SK-N-SH (cell line): ENCODE data around the gene LMTK2. TPM values are rescaled to one million over a fixed set of nuclear protein-coding genes. Genes with fewer than 3 reads are reported as not detected.

Experiments
- CTCF ChIA-PET: fragments of 300-600, 350-600 bp; formaldehyde crosslinking; extraction: SDS; loops from one replicate; lab custom pipeline; 2021; lab: Yijun Ruan, JAX
- POLR2A ChIA-PET: fragments of 350-600 bp; sonication (Branson Sonifier 250); formaldehyde crosslinking; extraction: SDS; loops from one replicate; lab custom pipeline; 2020; ENCODE audit warnings: antibody characterized with exemption, inconsistent platforms; lab: Yijun Ruan, JAX
- DNase-seq: peaks from one replicate; pipeline ENCODE4 v3.0.0; 2012
- H2AFZ ChIP-seq: fragments of 200-600 bp; sonication (generic); 2 replicates; pipeline ENCODE4 v1.8.1; 2016; ENCODE audit warnings: antibody characterized with exemption, mild to moderate bottlenecking, low read depth
- H3F3A ChIP-seq: fragments of 200-600 bp; sonication (generic); replicated peaks from 2 replicates; pipeline ENCODE3; 2016; ENCODE audit warnings: antibody characterized with exemption, mild to moderate bottlenecking; ENCODE audit not compliant: insufficient read depth
- H3K27ac ChIP-seq, 2 experiments: fragments of 200-500 bp in 1 of 2; fragments of 200-600 bp in 1 of 2; sonication (Bioruptor generic) in 1 of 2; sonication (generic), shearing (Covaris generic) in 1 of 2; 2 replicates each; pipeline versions ENCODE4 v1.5.1 to v1.6.1; 2014 to 2016; ENCODE audit warnings: low read depth in 2 of 2, inconsistent platforms in 1 of 2, low read length in 1 of 2, mild to moderate bottlenecking in 1 of 2, mixed read lengths in 1 of 2
- H3K27me3 ChIP-seq: fragments of 200-600 bp; sonication (generic), shearing (Covaris generic); 2 replicates; pipeline ENCODE4 v1.6.1; 2016; ENCODE audit warnings: mixed run types; ENCODE audit not compliant: insufficient read depth
- H3K36me3 ChIP-seq, 2 experiments: fragments of 200-500 bp in 1 of 2; fragments of 200-600 bp in 1 of 2; sonication (Bioruptor generic) in 1 of 2; sonication (generic) in 1 of 2; replicated peaks in 1 of 2; 2 replicates each; pipeline versions ENCODE3 to v1.5.1; 2014 to 2016; ENCODE audit warnings: low read length in 1 of 2, mild to moderate bottlenecking in 1 of 2; ENCODE audit not compliant: insufficient read depth in 2 of 2, control insufficient read depth in 1 of 2
- H3K4me1 ChIP-seq, 2 experiments: fragments of 200-500 bp in 1 of 2; fragments of 200-600 bp in 1 of 2; sonication (Bioruptor generic) in 1 of 2; sonication (generic), shearing (Covaris generic) in 1 of 2; 2 replicates each; pipeline versions ENCODE4 v1.5.1 to v1.6.1; 2014 to 2016; ENCODE audit warnings: low read depth in 1 of 2, low read length in 1 of 2, mixed run types in 1 of 2; ENCODE audit not compliant: insufficient read depth in 2 of 2, control insufficient read depth in 1 of 2
- H3K4me2 ChIP-seq: fragments of 200-600 bp; sonication (generic), shearing (Covaris generic); 2 replicates; pipeline ENCODE4 v1.6.1; 2017; ENCODE audit warnings: mixed run types
- H3K4me3 ChIP-seq, 2 experiments: fragments of 200-500 bp in 1 of 2; fragments of 200-600 bp in 1 of 2; sonication (Bioruptor generic) in 1 of 2; sonication (generic), shearing (Covaris generic) in 1 of 2; 2 replicates each; pipeline versions ENCODE4 v1.5.1 to v1.8.1; 2014 to 2016; ENCODE audit warnings: low read depth in 2 of 2, inconsistent platforms in 1 of 2, low read length in 1 of 2, mild to moderate bottlenecking in 1 of 2, mixed read lengths in 1 of 2, moderate library complexity in 1 of 2
- H3K79me2 ChIP-seq: fragments of 200-600 bp; sonication (generic); 2 replicates; pipeline ENCODE4 v1.8.1; 2017; ENCODE audit warnings: mild to moderate bottlenecking; ENCODE audit not compliant: insufficient read depth
- H3K9ac ChIP-seq: fragments of 200-600 bp; sonication (generic); 2 replicates; pipeline ENCODE4 v1.6.1; 2017; ENCODE audit warnings: mixed run types
- H3K9me2 ChIP-seq: fragments of 200-600 bp; sonication (generic); 2 replicates; pipeline ENCODE4 v1.6.1; 2017; ENCODE audit warnings: mixed run types
- H3K9me3 ChIP-seq: fragments of 200-600 bp; sonication (generic); 2 replicates; pipeline ENCODE4 v1.6.1; 2017; ENCODE audit warnings: mixed run types, mild to moderate bottlenecking, moderate library complexity
- H4K20me1 ChIP-seq: fragments of 200-600 bp; sonication (generic); 2 replicates; pipeline ENCODE4 v1.6.1; 2017; ENCODE audit warnings: mild to moderate bottlenecking, mixed run types; ENCODE audit not compliant: insufficient read depth
- CHD2 ChIP-seq: fragments of 150-350 bp; IDR thresholded peaks from 2 replicates; pipeline ENCODE4 v1.6.1; 2018; ENCODE audit warnings: low read length; ENCODE audit not compliant: partially characterized antibody
- ELF1 ChIP-seq: IDR thresholded peaks from 2 replicates; pipeline ENCODE4 v1.4.0; 2012
- EP300 ChIP-seq, 2 experiments: IDR thresholded peaks; 2 replicates each; pipeline versions ENCODE4 v1.4.0 to v1.6.1; 2012; ENCODE audit warnings: borderline replicate concordance in 1 of 2, low read depth in 1 of 2, low read length in 1 of 2
- FOXJ3 ChIP-seq: sonication (generic); formaldehyde crosslinking; IDR thresholded peaks from 2 replicates; pipeline ENCODE4 v1.5.1; 2020; ENCODE audit warnings: mild to moderate bottlenecking, missing genetic modification reagents
- FOXM1 ChIP-seq: IDR thresholded peaks from 2 replicates; pipeline ENCODE4 v1.4.0; 2012; ENCODE audit warnings: low read depth, mild to moderate bottlenecking
- GATA2 ChIP-seq: sonication (generic); formaldehyde crosslinking; IDR thresholded peaks from 2 replicates; pipeline ENCODE4 v1.5.0; 2020; ENCODE audit warnings: mild to moderate bottlenecking, missing genetic modification reagents
- IRF3 ChIP-seq: fragments of 150-350 bp; IDR thresholded peaks from 2 replicates; pipeline ENCODE4 v1.6.1; 2016; ENCODE audit warnings: mild to moderate bottlenecking, low read depth, low read length
- JUND ChIP-seq: IDR thresholded peaks from 2 replicates; pipeline ENCODE4 v1.4.0; 2012
- MAX ChIP-seq: IDR thresholded peaks from 2 replicates; pipeline ENCODE4 v1.4.0; 2012; ENCODE audit warnings: low read depth
- MXI1 ChIP-seq: IDR thresholded peaks from 2 replicates; pipeline ENCODE4 v1.6.1; 2012; ENCODE audit warnings: mild to moderate bottlenecking, low read depth, low read length, improper control_type of control experiment
- NFIC ChIP-seq: IDR thresholded peaks from 2 replicates; pipeline ENCODE4 v1.4.0; 2012; ENCODE audit warnings: borderline replicate concordance
- NRF1 ChIP-seq: IDR thresholded peaks from 2 replicates; pipeline ENCODE4 v1.6.1; 2012; ENCODE audit warnings: low read depth, mild to moderate bottlenecking, low read length
- POLR2AphosphoS5 ChIP-seq: IDR thresholded peaks from 2 replicates; pipeline ENCODE4 v1.6.1; 2012; ENCODE audit warnings: low read depth, low read length
- RAD21 ChIP-seq: IDR thresholded peaks from 2 replicates; pipeline ENCODE4 v1.6.1; 2012; ENCODE audit warnings: mild to moderate bottlenecking, low read length
- REST ChIP-seq: IDR thresholded peaks from 2 replicates; pipeline ENCODE4 v1.6.1; 2012; ENCODE audit warnings: mild to moderate bottlenecking, low read depth, low read length, moderate library complexity
- RFX5 ChIP-seq: IDR thresholded peaks from 2 replicates; pipeline ENCODE4 v1.6.1; 2012; ENCODE audit warnings: mild to moderate bottlenecking, improper control_type of control experiment, low read length
- RXRA ChIP-seq: IDR thresholded peaks from 2 replicates; pipeline ENCODE4 v1.4.0; 2012; ENCODE audit warnings: low read depth, mild to moderate bottlenecking, borderline replicate concordance
- SIN3A ChIP-seq: IDR thresholded peaks from 2 replicates; pipeline ENCODE4 v1.6.1; 2012; ENCODE audit warnings: low read depth, mild to moderate bottlenecking, low read length, moderate library complexity, borderline replicate concordance
- SMC3 ChIP-seq: IDR thresholded peaks from 2 replicates; pipeline ENCODE4 v1.6.1; 2012; ENCODE audit warnings: low read depth, low read length, improper control_type of control experiment
- TAF1 ChIP-seq: IDR thresholded peaks from 2 replicates; pipeline ENCODE4 v1.6.1; 2012; ENCODE audit warnings: low read depth, mild to moderate bottlenecking, low read length, moderate library complexity, borderline replicate concordance
- YY1 ChIP-seq: IDR thresholded peaks from 2 replicates; pipeline ENCODE4 v1.4.0; 2012; ENCODE audit warnings: low read depth, mild to moderate bottlenecking
- WGBS: methylation state at CpG from one replicate; pipeline ENCODE4 v1.1.6; 2017; ENCODE audit warnings: low lambda C conversion rate; 5-methylcytosine and 5-hydroxymethylcytosine counted together
- polyA plus RNA-seq, 3 experiments: library from polyadenylated mRNA; depleted of rRNA; stranded (reverse); fragments of >200 nt; gene quantifications; 2 replicates each; pipeline ENCODE4 v1.2.3, GENCODE V29; 2012
- TF ChIP-seq, protein P1 (sequence below): fragments of 150-350 bp; IDR thresholded peaks from 2 replicates; pipeline ENCODE4 v1.6.1; 2017; ENCODE audit warnings: antibody characterized with exemption, low read length, low read depth, borderline replicate concordance
- TF ChIP-seq, protein P2 (sequence below): IDR thresholded peaks from 2 replicates; pipeline ENCODE4 v1.4.0; 2012; ENCODE audit warnings: low read depth, borderline replicate concordance
- TF ChIP-seq, protein P3 (sequence below): IDR thresholded peaks from 2 replicates; pipeline ENCODE4 v1.4.0; 2012; ENCODE audit warnings: low read depth, borderline replicate concordance

LMTK2 gene
- 6.8 and 9.0 TPM in 2 replicates for polyA plus RNA-seq (2012; rRNA removed)
- 5.4 and 6.7 TPM in 2 replicates for polyA plus RNA-seq (2012; cell fraction: cytosol; rRNA removed)
- polyA plus RNA-seq (2012; cell fraction: nucleus; rRNA removed) = 12.6 and 13.3 TPM in 2 replicates

GRCh38 chr7:98106647-98107312 is at the start of gene LMTK2:
TSS of gene LMTK2 (plus strand) at chr7:98106862. CDS start at chr7:98107178, 316 bp downstream.
- WGBS = under 1% methylated on average over 47 of the region's 75 CpGs
- Histone ChIP-seq H3K4me3 (peak within 1 kb of the TSS; percentile 87 to 99), H3K9ac (peak within 1 kb of the TSS; percentile 83), H4K20me1 (peaks cover 7% of the 10 kb centered on the region; the same call in 1 of the 2 replicates), H3F3A (no peaks in the 10 kb centered on the region), H3K27ac (peak within 1 kb of the TSS; percentile 64 to 75; a peak in 3 of 4 replicates), H3K4me2 (peak within 1 kb of the TSS; percentile 86), H2AFZ (peak within 1 kb of the TSS; percentile 90), H3K9me3 (0 out of 2 replicates have a peak, but pooled peaks cover 4% of the 10 kb centered on the region), H3K4me1 (peaks cover 9 to 12% of the 10 kb centered on the region in 2 experiments; a peak in 3 of 4 replicates), H3K9me2 (no peaks in the 10 kb centered on the region), H3K36me3 (no peaks in the 10 kb centered on the region), H3K79me2 (peaks cover 47% of the 10 kb centered on the region), H3K27me3 (no peaks in the 10 kb centered on the region)
- CTCF ChIA-PET = interaction anchor here (0.7 to 12.6 kb wide), 34 partner anchors 9 to 137 kb away, joined by 3 to 328 read pairs (median 5); no protein-coding TSS in a partner anchor
- peak; percentile 100 for DNase-seq
- POLR2A ChIA-PET = no interaction called here
- peak; percentile 64; the same call in 1 of the 2 replicates for TF ChIP-seq REST
- peak; percentile 94 for TF ChIP-seq SIN3A
- TF ChIP-seq YY1 = peak; percentile 99
- TF ChIP-seq FOXM1 = no peak
- TF ChIP-seq, protein P1, sequence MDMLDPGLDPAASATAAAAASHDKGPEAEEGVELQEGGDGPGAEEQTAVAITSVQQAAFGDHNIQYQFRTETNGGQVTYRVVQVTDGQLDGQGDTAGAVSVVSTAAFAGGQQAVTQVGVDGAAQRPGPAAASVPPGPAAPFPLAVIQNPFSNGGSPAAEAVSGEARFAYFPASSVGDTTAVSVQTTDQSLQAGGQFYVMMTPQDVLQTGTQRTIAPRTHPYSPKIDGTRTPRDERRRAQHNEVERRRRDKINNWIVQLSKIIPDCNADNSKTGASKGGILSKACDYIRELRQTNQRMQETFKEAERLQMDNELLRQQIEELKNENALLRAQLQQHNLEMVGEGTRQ = peak; percentile 84
- peak; percentile 86 for TF ChIP-seq TAF1
- no peak; a peak in 1 of 4 replicates for TF ChIP-seq EP300 (IDR thresholded peaks at IDR 0.05; ENCODE audit: borderline replicate concordance in 1 of 2, low read depth in 1 of 2, low read length in 1 of 2)
- peak; percentile 46; the same call in 1 of the 2 replicates for TF ChIP-seq MXI1
- TF ChIP-seq SMC3 = peak; percentile 99
- peak; percentile 76 for TF ChIP-seq RAD21
- TF ChIP-seq FOXJ3 (CRISPR knock-in tag) = no peak
- TF ChIP-seq RXRA = no peak
- TF ChIP-seq, protein P2, sequence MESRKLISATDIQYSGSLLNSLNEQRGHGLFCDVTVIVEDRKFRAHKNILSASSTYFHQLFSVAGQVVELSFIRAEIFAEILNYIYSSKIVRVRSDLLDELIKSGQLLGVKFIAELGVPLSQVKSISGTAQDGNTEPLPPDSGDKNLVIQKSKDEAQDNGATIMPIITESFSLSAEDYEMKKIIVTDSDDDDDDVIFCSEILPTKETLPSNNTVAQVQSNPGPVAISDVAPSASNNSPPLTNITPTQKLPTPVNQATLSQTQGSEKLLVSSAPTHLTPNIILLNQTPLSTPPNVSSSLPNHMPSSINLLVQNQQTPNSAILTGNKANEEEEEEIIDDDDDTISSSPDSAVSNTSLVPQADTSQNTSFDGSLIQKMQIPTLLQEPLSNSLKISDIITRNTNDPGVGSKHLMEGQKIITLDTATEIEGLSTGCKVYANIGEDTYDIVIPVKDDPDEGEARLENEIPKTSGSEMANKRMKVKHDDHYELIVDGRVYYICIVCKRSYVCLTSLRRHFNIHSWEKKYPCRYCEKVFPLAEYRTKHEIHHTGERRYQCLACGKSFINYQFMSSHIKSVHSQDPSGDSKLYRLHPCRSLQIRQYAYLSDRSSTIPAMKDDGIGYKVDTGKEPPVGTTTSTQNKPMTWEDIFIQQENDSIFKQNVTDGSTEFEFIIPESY = no peak
- TF ChIP-seq JUND = no peak
- TF ChIP-seq, protein P3, sequence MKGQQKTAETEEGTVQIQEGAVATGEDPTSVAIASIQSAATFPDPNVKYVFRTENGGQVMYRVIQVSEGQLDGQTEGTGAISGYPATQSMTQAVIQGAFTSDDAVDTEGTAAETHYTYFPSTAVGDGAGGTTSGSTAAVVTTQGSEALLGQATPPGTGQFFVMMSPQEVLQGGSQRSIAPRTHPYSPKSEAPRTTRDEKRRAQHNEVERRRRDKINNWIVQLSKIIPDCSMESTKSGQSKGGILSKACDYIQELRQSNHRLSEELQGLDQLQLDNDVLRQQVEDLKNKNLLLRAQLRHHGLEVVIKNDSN = peak; percentile 99
- no peak; the same call in 1 of the 2 replicates for TF ChIP-seq RFX5
- TF ChIP-seq POLR2AphosphoS5 = peak; percentile 94
- peak; percentile 39; the same call in 1 of the 2 replicates for TF ChIP-seq NRF1
- no peak for TF ChIP-seq NFIC
- 0 out of 2 replicates have a peak, but pooled peaks have one; percentile 33 for TF ChIP-seq ELF1
- TF ChIP-seq CHD2 = peak; percentile 91
- peak; percentile 65 for TF ChIP-seq IRF3
- TF ChIP-seq MAX = peak; percentile 64; the same call in 1 of the 2 replicates
- no peak for TF ChIP-seq GATA2 (CRISPR knock-in tag)
